DMS79 treated with DMSO at 0.1 percent for 48 hours (cell line): ENCODE data around the gene PLEKHA4.
A peak's percentile ranks its signal among the peaks of the same experiment; 100 is the strongest.
"Not testable (repeated sequence)": the region's sequence is repeated elsewhere in the genome, so short reads cannot be mapped to it uniquely, and the experiment has no call there.

Source experiments
- DNase-seq: peaks from one replicate; lab custom pipeline; 2025; lab: John Stamatoyannopoulos, UW

Gene PLEKHA4

GRCh38 chr19:48887861-48888612, 19.6 kb upstream of the PLEKHA4 start:
- DNase-seq: no peak

- DNase-seq: no peak
These were observed 15.3 kb upstream of the PLEKHA4 start for GRCh38 chr19:48883726-48884125.

GRCh38 chr19:48881741-48882657, 13.6 kb upstream of the PLEKHA4 start:
- no peak for DNase-seq

GRCh38 chr19:48879696-48880095, 11.3 kb upstream of the PLEKHA4 start:
- DNase-seq: not testable (repeated sequence)

- DNase-seq: no peak
These were observed 10.7 kb upstream of the PLEKHA4 start for GRCh38 chr19:48879025-48879637.

GRCh38 chr19:48878196-48879024, 10.0 kb upstream of the PLEKHA4 start:
- no peak for DNase-seq

GRCh38 chr19:48877855-48878195, 9.4 kb upstream of the PLEKHA4 start:
- no peak for DNase-seq

GRCh38 chr19:48876043-48876981, 7.9 kb upstream of the PLEKHA4 start:
- DNase-seq: not testable (repeated sequence)

GRCh38 chr19:48874303-48875135, 6.1 kb upstream of the PLEKHA4 start:
- no peak for DNase-seq

- DNase-seq: no peak
These were observed 5.3 kb upstream of the PLEKHA4 start for GRCh38 chr19:48873476-48874302.

GRCh38 chr19:48872884-48873475, 4.6 kb upstream of the PLEKHA4 start:
- DNase-seq: peak; percentile 63

- peak; percentile 96 for DNase-seq
These were observed 3.9 kb upstream of the PLEKHA4 start, which contains the start of gene PPP1R15A for GRCh38 chr19:48872182-48872883. Gene PPP1R15A (plus strand): TSS chr19:48872421. CDS start chr19:48873234, 813 bp downstream.

- not testable (repeated sequence) for DNase-seq
These were observed 3.2 kb upstream of the PLEKHA4 start for GRCh38 chr19:48871471-48872181.

- no peak for DNase-seq
These were observed 1.6 kb upstream of the PLEKHA4 start for GRCh38 chr19:48870048-48870447.

GRCh38 chr19:48867746-48868113, 687 bp downstream of the PLEKHA4 start:
- DNase-seq: no peak

- DNase-seq: no peak
These were observed 1.2 kb downstream of the PLEKHA4 start for GRCh38 chr19:48867123-48867745.

GRCh38 chr19:48866692-48867091, 1.7 kb downstream of the PLEKHA4 start:
- no peak for DNase-seq
